Prostate gland (tissue), 2 donors: ENCODE data around the gene MELTF.

ENCODE experiments used
- POLR2AphosphoS5 ChIP-seq: sonication (generic); formaldehyde crosslinking; IDR thresholded peaks from one replicate; pipeline ENCODE4 v1.6.1; 2017; ENCODE audit warnings: antibody characterized with exemption
- TF ChIP-seq, protein P1 (sequence below), 4 experiments: fragments of 200-600 bp in 2 of 4; fragments of 450-650 bp in 2 of 4; sonication (generic) in 2 of 4; IDR thresholded peaks; 1 replicate in 3 of 4; 2 replicates in 1 of 4; pipeline ENCODE4 v1.5.1; 2016 to 2019; ENCODE audit warnings: antibody characterized with exemption in 4 of 4, mild to moderate bottlenecking in 2 of 4, moderate library complexity in 2 of 4

DNA sequence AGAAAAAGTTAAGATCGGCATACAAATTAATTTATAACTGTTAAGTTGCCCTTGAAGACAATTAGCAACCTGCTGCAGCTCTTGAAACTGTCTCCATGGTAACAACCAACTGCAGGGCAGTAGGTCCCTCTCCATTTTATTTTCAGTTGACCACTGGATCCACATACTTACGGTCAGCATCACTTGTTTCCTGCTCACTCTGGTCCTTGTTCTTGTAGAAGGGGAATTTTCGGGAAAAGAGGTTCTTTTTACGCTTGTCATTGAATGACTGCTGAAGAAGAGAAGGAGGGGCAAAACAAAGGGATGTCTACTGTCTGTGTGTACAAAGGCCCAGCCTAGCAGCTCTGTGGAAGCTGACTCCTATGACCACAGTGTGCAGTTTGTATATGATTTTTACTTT is 46.8 kb upstream of the MELTF start:
- TF ChIP-seq, protein P1, sequence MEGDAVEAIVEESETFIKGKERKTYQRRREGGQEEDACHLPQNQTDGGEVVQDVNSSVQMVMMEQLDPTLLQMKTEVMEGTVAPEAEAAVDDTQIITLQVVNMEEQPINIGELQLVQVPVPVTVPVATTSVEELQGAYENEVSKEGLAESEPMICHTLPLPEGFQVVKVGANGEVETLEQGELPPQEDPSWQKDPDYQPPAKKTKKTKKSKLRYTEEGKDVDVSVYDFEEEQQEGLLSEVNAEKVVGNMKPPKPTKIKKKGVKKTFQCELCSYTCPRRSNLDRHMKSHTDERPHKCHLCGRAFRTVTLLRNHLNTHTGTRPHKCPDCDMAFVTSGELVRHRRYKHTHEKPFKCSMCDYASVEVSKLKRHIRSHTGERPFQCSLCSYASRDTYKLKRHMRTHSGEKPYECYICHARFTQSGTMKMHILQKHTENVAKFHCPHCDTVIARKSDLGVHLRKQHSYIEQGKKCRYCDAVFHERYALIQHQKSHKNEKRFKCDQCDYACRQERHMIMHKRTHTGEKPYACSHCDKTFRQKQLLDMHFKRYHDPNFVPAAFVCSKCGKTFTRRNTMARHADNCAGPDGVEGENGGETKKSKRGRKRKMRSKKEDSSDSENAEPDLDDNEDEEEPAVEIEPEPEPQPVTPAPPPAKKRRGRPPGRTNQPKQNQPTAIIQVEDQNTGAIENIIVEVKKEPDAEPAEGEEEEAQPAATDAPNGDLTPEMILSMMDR (IDR thresholded peaks at IDR 0.05), result no peak
- TF ChIP-seq POLR2AphosphoS5, result no peak
